Stimulated activated CD4-positive, alpha-beta T cell treated with anti-CD3 and anti-CD28 coated beads, Interleukin-1b, Interleukin-23, amount 100 ng/mL, for 48 hours (primary cell): Measurements from ENCODE around the gene KCNQ2.
"Not testable (repeated sequence)": the region's sequence is repeated elsewhere in the genome, so short reads cannot be mapped to it uniquely, and the experiment has no call there.

Experiments used
- DNase-seq: peaks from one replicate; pipeline ENCODE4 v3.0.0-alpha.2; 2020

KCNQ2 gene

GRCh38 chr20:63471981-63472831 lies at the start of gene KCNQ2:
TSS of gene KCNQ2 (minus strand) at chr20:63472655. CDS start at chr20:63472463, 192 bp downstream.
- no peak for DNase-seq

- no peak for DNase-seq
Measured at GRCh38 chr20:63521602-63522001, 49.1 kb upstream of the KCNQ2 start.

- DNase-seq: peak; percentile 69
Measured at GRCh38 chr20:63520934-63521601, 48.6 kb upstream of the KCNQ2 start.

- DNase-seq: peak; percentile 80
Measured at GRCh38 chr20:63520504-63520933, 48.1 kb upstream of the KCNQ2 start, which contains the start of gene PPDPF. TSS of gene PPDPF (plus strand) at chr20:63520765. CDS start at chr20:63521309, 544 bp downstream.

GRCh38 chr20:63519668-63520503 lies 47.4 kb upstream of the KCNQ2 start:
- DNase-seq: peak; percentile 51

- no peak for DNase-seq
Measured at GRCh38 chr20:63518946-63519667, 46.7 kb upstream of the KCNQ2 start.

GRCh38 chr20:63518351-63518861 lies 46.0 kb upstream of the KCNQ2 start:
- no peak for DNase-seq

GRCh38 chr20:63517376-63518309 lies 45.2 kb upstream of the KCNQ2 start:
- no peak for DNase-seq

- DNase-seq: not testable (repeated sequence)
Measured at GRCh38 chr20:63514520-63514919, 42.1 kb upstream of the KCNQ2 start.

- no peak for DNase-seq
Measured at GRCh38 chr20:63513207-63513606, 40.8 kb upstream of the KCNQ2 start.

GRCh38 chr20:63509088-63509564 lies 36.7 kb upstream of the KCNQ2 start:
- no peak for DNase-seq

- no peak for DNase-seq
Measured at GRCh38 chr20:63508072-63508768, 35.8 kb upstream of the KCNQ2 start.

- no peak for DNase-seq
Measured at GRCh38 chr20:63507083-63507743, 34.8 kb upstream of the KCNQ2 start.

GRCh38 chr20:63505723-63506122 lies 33.3 kb upstream of the KCNQ2 start:
- no peak for DNase-seq

- no peak for DNase-seq
Measured at GRCh38 chr20:63505281-63505680, 32.8 kb upstream of the KCNQ2 start.

GRCh38 chr20:63504642-63505041 lies 32.2 kb upstream of the KCNQ2 start:
- DNase-seq: no peak

GRCh38 chr20:63503524-63503923 lies 31.1 kb upstream of the KCNQ2 start:
- DNase-seq: no peak

GRCh38 chr20:63502671-63503172 lies 30.3 kb upstream of the KCNQ2 start:
- no peak for DNase-seq
